HepG2 (cell line): ENCODE results near the gene ACVRL1. TPM values are rescaled to one million over a fixed set of nuclear protein-coding genes. Genes with fewer than 3 reads are reported as not detected.

ENCODE experiments used
- ATAC-seq: fragments of 200-7000 bp; cut with Tn5 transposase; 3 replicates; pipeline ENCODE4 v1.9.1; 2020; ENCODE audit warnings: mild to moderate bottlenecking, moderate library complexity
- BruUV-seq: library from RNA; stranded (reverse); fragments of 400-500 nt; replicated peaks from 2 replicates; lab custom pipeline; 2021; lab: Mats Ljungman, UMichigan
- CTCF ChIA-PET: fragments of 300-600 bp; formaldehyde crosslinking; extraction: SDS; loops from one replicate; lab custom pipeline; 2021; ENCODE audit warnings: low total read pairs, inconsistent platforms, low intra/inter-chr PET ratio; lab: Yijun Ruan, JAX
- POLR2A ChIA-PET: fragments of 350-600 bp; sonication (Branson Sonifier 250); formaldehyde crosslinking; loops from one replicate; lab custom pipeline; 2020; ENCODE audit warnings: antibody characterized with exemption, inconsistent platforms; lab: Yijun Ruan, JAX
- DNase-seq: peaks from one replicate; pipeline ENCODE4 v3.0.0-alpha.2; 2015; ENCODE audit warnings: low spot score
- FAIRE-seq: peaks from 3 replicates; lab custom pipeline; 2011; peaks lifted over from hg19 to GRCh38; lab: Jason Lieb, UNC
- H2AFZ ChIP-seq: one replicate; pipeline ENCODE4 v1.6.1; 2011; ENCODE audit warnings: low read length, inconsistent platforms
- H3K27ac ChIP-seq: fragments of 300-600 bp; 3 replicates; pipeline ENCODE4 v1.8.0; 2011; ENCODE audit warnings: mixed run types, mild to moderate bottlenecking, mixed read lengths, low read length, inconsistent platforms; ENCODE audit not compliant: insufficient read depth; ENCODE audit errors: extremely low read length
- H3K27me3 ChIP-seq, 2 experiments: fragments of 200-600 bp in 1 of 2; 2 replicates in 1 of 2; 3 replicates in 1 of 2; pipeline versions ENCODE4 v1.6.0 to v1.8.0; 2011; ENCODE audit warnings: low read length in 2 of 2, mild to moderate bottlenecking in 2 of 2, moderate library complexity in 2 of 2, inconsistent platforms in 1 of 2; ENCODE audit not compliant: insufficient read depth in 2 of 2, control insufficient read depth in 1 of 2
- H3K36me3 ChIP-seq, 2 experiments: fragments of 200-600 bp in 1 of 2; replicated peaks in 1 of 2; 2 replicates in 1 of 2; 3 replicates in 1 of 2; pipeline versions ENCODE4 v1.5.1 to v1.8.0; 2011; ENCODE audit warnings: low read length in 2 of 2, inconsistent platforms in 1 of 2; ENCODE audit not compliant: insufficient read depth in 2 of 2, control insufficient read depth in 1 of 2
- H3K4me1 ChIP-seq: 2 replicates; pipeline ENCODE4 v1.5.1; 2012; ENCODE audit warnings: low read length, inconsistent platforms; ENCODE audit not compliant: insufficient read depth
- H3K4me2 ChIP-seq: 2 replicates; pipeline ENCODE4 v1.6.0; 2011; ENCODE audit warnings: low read depth, low read length, inconsistent platforms
- H3K4me3 ChIP-seq, 3 experiments: fragments of 200-600 bp in 1 of 3; sonication (generic), shearing (Covaris generic) in 1 of 3; replicated peaks in 1 of 3; 2 replicates each; pipeline ENCODE4 v1.5.1; 2011 to 2016; ENCODE audit warnings: low read length in 3 of 3, inconsistent platforms in 2 of 3, low read depth in 2 of 3, mild to moderate bottlenecking in 2 of 3, control low read depth in 1 of 3, mixed read lengths in 1 of 3; ENCODE audit not compliant: insufficient read depth in 1 of 3
- H3K79me2 ChIP-seq: one replicate; pipeline ENCODE4 v1.6.1; 2011; ENCODE audit warnings: low read length, inconsistent platforms; ENCODE audit not compliant: insufficient read depth
- H3K9ac ChIP-seq: 2 replicates; pipeline ENCODE4 v1.6.0; 2011; ENCODE audit warnings: mild to moderate bottlenecking, low read depth, low read length, inconsistent platforms; ENCODE audit not compliant: insufficient read depth
- H3K9me3 ChIP-seq: 2 replicates; pipeline ENCODE4 v1.5.1; 2012; ENCODE audit warnings: mild to moderate bottlenecking, low read length
- H4K20me1 ChIP-seq: 2 replicates; pipeline ENCODE4 v1.6.0; 2011; ENCODE audit warnings: inconsistent platforms, mild to moderate bottlenecking, low read length, moderate library complexity; ENCODE audit not compliant: insufficient read depth
- CEBPG ChIP-seq: IDR thresholded peaks from 2 replicates; pipeline ENCODE4 v1.6.1; 2016
- GLI4 ChIP-seq: sonication (generic); formaldehyde crosslinking; IDR thresholded peaks from 2 replicates; pipeline ENCODE4 v1.5.1; 2020; ENCODE audit warnings: missing genetic modification reagents, mild to moderate bottlenecking, moderate library complexity, borderline replicate concordance
- HMGA1 ChIP-seq: sonication (generic); formaldehyde crosslinking; conservative IDR thresholded peaks from 2 replicates; pipeline ENCODE4 v1.4.0; 2020; ENCODE audit warnings: missing genetic modification reagents
- IKZF4 ChIP-seq: sonication (generic); formaldehyde crosslinking; IDR thresholded peaks from 2 replicates; pipeline ENCODE4 v1.5.1; 2020; ENCODE audit warnings: borderline replicate concordance, mild to moderate bottlenecking, low read depth, missing genetic modification reagents; ENCODE audit errors: not compliant biosample characterization
- IRX3 ChIP-seq: sonication (generic); formaldehyde crosslinking; IDR thresholded peaks from 2 replicates; pipeline ENCODE4 v1.8.1; 2023; ENCODE audit warnings: mild to moderate bottlenecking, low read depth, missing genetic modification reagents, borderline replicate concordance
- NFE2 ChIP-seq: sonication (generic); formaldehyde crosslinking; IDR thresholded peaks from 2 replicates; pipeline ENCODE4 v1.4.0; 2020; ENCODE audit warnings: missing genetic modification reagents
- NFYB ChIP-seq: sonication (generic); formaldehyde crosslinking; IDR thresholded peaks from 2 replicates; pipeline ENCODE4 v1.4.0; 2020; ENCODE audit warnings: missing genetic modification reagents
- SMC3 ChIP-seq: IDR thresholded peaks from 2 replicates; pipeline ENCODE4 v1.6.1; 2011; ENCODE audit warnings: low read length, improper control_type of control experiment
- XRCC5 ChIP-seq: fragments of 200-400 bp; formaldehyde crosslinking; optimal IDR thresholded peaks from 2 replicates; pipeline ENCODE3; 2017; ENCODE audit warnings: mild to moderate bottlenecking, low read length
- ZNF749 ChIP-seq: sonication (generic); formaldehyde crosslinking; IDR thresholded peaks from 2 replicates; pipeline ENCODE4 v1.8.0; 2022; ENCODE audit warnings: mild to moderate bottlenecking, missing genetic modification reagents, moderate library complexity, borderline replicate concordance
- WGBS: methylation state at CpG from one replicate; pipeline ENCODE4 v1.1.6; 2017; ENCODE audit warnings: low lambda C conversion rate; 5-methylcytosine and 5-hydroxymethylcytosine counted together
- in situ Hi-C: cut with HindIII; loops from 2 replicates; pipeline ENCODE4 v1.10.0; 2017; ENCODE audit warnings: low pct_unique_long_range_greater_than_20kb; ENCODE audit not compliant: extremely low pct_ligation_motif_present
- intact Hi-C: fragments of 100-400 bp; cut with micrococcal nuclease; formaldehyde crosslinking; loops from one replicate; pipeline ENCODE4 v1.10.0; 2022; ENCODE audit not compliant: unreplicated experiment
- polyA plus RNA-seq, 8 experiments: library from polyadenylated mRNA; depleted of rRNA in 3 of 8; stranded (reverse) in 7 of 8; unstranded in 1 of 8; fragments of >200 nt; fragmentation: Illumina TruSeq in 4 of 8; extraction: Trizol in 4 of 8; gene quantifications; 2 replicates each; pipeline versions ENCODE4 v1.2.1 to v1.2.3, GENCODE V29; 2011 to 2016; ENCODE audit warnings: low read depth in 4 of 8, missing spikeins in 1 of 8, mixed read lengths in 1 of 8; ENCODE audit not compliant: insufficient read depth in 1 of 8
- total RNA-seq, 5 experiments: library from RNA; depleted of rRNA; stranded (reverse); fragments of >200 nt; fragmentation: Illumina TruSeq; extraction: Trizol; gene quantifications; 2 replicates each; pipeline ENCODE4 v1.2.3, GENCODE V29; 2016; ENCODE audit warnings: low read depth in 1 of 5
- TF ChIP-seq, protein P1 (sequence below): sonication (generic); formaldehyde crosslinking; IDR thresholded peaks from 2 replicates; pipeline ENCODE4 v1.5.0; 2020; ENCODE audit warnings: mild to moderate bottlenecking, missing genetic modification reagents
- TF ChIP-seq, protein P2 (sequence below): sonication (generic); formaldehyde crosslinking; IDR thresholded peaks from 2 replicates; pipeline ENCODE4 v1.5.0; 2020; ENCODE audit warnings: mild to moderate bottlenecking, missing genetic modification reagents

Gene ACVRL1
- total and polyA plus RNA-seq, 2 of the 13 experiments (the other 11 are each of a cell fraction or from before 2014, with no cell fraction given), result not detected

DNA sequence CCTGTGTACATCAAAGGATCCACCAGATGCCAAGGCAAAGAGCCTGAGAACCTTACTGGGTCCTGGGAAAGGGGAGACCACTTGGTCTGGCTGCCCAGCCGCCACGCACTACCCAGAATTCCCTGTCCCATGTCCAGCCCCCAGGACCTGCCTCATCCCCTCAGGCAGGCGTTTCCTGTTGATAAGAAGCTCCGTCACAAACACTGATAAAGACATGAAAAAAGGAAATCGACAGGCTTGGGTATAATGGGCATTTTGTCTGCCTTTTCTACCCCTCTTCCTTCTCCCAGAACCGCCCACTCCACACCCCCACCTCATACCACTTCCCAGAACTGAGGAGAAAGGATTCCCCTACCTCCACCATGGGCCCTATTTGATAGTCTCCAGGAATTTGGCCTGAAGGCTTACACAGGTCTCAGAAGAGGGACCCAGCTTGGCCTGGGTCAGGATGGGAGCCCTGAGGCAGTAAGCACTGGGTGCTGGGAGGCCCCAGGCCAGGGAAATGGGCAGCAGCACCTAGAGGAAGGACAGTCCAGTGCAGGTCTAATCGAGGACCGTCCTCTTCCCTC, 18.8 kb downstream of the ACVRL1 start:
- Histone ChIP-seq H2AFZ (no peak overlapping the region), H3K4me1 (peaks cover 35% of the 10 kb centered on the region), H3K27me3 (peaks cover 0 to 14% of the 10 kb centered on the region in 2 experiments; a peak in 3 of 5 replicates), H3K27ac (no peak overlapping the region), H3K36me3 (no peaks in the 10 kb centered on the region), H3K9me3 (no peaks in the 10 kb centered on the region), H3K4me3 (no peak overlapping the region), H3K4me2 (0 out of 2 replicates have a peak overlapping the region, but pooled peaks have one; percentile 14), H3K9ac (no peak overlapping the region), H4K20me1 (no peaks in the 10 kb centered on the region), H3K79me2 (no peaks in the 10 kb centered on the region)
- POLR2A ChIA-PET, result no interaction called here
- CTCF ChIA-PET, result interaction anchor here (2.3 kb wide), 1 partner anchor 54 kb away, joined by 36 read pairs; no protein-coding TSS in a partner anchor
- FAIRE-seq (no peak), ATAC-seq (peak; percentile 35), DNase-seq (no peak)
- WGBS, result 23% methylated on average over 5 of the region's 8 CpGs
- intact Hi-C loops (loop anchor here (1.0 kb wide), 1 partner anchor 54 kb away; no protein-coding TSS in a partner anchor), in situ Hi-C loops (no loop called here)
- BruUV-seq, result no TSS peak
- no peak for TF ChIP-seq IRX3 (CRISPR knock-in tag)
- no peak for TF ChIP-seq HMGA1 (CRISPR knock-in tag)

DNA sequence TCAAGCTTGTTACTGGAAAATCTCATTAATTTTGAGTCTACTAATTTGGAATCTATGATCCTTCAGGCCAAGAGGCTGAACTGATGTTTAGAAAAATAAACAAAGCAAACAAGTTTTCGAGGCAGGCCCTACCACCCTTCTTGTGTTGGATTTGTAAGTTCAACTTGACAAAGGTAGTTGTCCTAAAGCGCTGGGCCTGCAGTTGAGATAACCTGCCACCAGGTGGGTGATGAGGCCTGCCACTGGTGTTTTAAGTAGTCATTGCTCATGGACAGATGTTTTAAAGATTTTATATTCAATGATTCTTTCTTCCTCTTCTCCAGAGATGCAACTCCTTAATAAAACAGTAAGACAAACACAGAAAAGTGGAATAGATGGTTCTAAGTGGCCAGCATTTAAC, 19.4 kb downstream of the ACVRL1 start:
- WGBS, result 0% methylated on average over 2 of the region's 2 CpGs
- no peaks in the 10 kb centered on the region for H4K20me1 ChIP-seq
- H3K4me3 ChIP-seq, result no peak overlapping the region
- H3K79me2 ChIP-seq, result no peaks in the 10 kb centered on the region
- H3K27me3 ChIP-seq, result peaks cover 0 to 17% of the 10 kb centered on the region in 2 experiments; a peak in 3 of 5 replicates
- ChIA-PET CTCF (interaction anchor here (2.3 kb wide), 1 partner anchor 54 kb away, joined by 36 read pairs; no protein-coding TSS in a partner anchor), POLR2A (no interaction called here)
- no TSS peak for BruUV-seq
- ATAC-seq (peak; percentile 64), FAIRE-seq (peak; percentile 79), DNase-seq (peak; percentile 23)
- intact Hi-C loops (loop anchor here (1.0 kb wide), 1 partner anchor 54 kb away; no protein-coding TSS in a partner anchor), in situ Hi-C loops (no loop called here)
- H3K36me3 ChIP-seq, result no peaks in the 10 kb centered on the region
- no peaks in the 10 kb centered on the region for H3K9me3 ChIP-seq
- H3K9ac ChIP-seq, result no peak overlapping the region
- H3K4me1 ChIP-seq, result peaks cover 29% of the 10 kb centered on the region
- no peak overlapping the region for H3K27ac ChIP-seq
- no peak overlapping the region for H2AFZ ChIP-seq
- no peak overlapping the region for H3K4me2 ChIP-seq
- TF ChIP-seq NFE2 (CRISPR knock-in tag) (no peak), IKZF4 (CRISPR knock-in tag) (no peak), GLI4 (no peak), CEBPG (CRISPR knock-in tag) (no peak), XRCC5 (peak; percentile 52), SMC3 (peak; percentile 59), ZNF749 (CRISPR knock-in tag) (no peak), NFYB (CRISPR knock-in tag) (no peak)
- TF ChIP-seq, protein P1, sequence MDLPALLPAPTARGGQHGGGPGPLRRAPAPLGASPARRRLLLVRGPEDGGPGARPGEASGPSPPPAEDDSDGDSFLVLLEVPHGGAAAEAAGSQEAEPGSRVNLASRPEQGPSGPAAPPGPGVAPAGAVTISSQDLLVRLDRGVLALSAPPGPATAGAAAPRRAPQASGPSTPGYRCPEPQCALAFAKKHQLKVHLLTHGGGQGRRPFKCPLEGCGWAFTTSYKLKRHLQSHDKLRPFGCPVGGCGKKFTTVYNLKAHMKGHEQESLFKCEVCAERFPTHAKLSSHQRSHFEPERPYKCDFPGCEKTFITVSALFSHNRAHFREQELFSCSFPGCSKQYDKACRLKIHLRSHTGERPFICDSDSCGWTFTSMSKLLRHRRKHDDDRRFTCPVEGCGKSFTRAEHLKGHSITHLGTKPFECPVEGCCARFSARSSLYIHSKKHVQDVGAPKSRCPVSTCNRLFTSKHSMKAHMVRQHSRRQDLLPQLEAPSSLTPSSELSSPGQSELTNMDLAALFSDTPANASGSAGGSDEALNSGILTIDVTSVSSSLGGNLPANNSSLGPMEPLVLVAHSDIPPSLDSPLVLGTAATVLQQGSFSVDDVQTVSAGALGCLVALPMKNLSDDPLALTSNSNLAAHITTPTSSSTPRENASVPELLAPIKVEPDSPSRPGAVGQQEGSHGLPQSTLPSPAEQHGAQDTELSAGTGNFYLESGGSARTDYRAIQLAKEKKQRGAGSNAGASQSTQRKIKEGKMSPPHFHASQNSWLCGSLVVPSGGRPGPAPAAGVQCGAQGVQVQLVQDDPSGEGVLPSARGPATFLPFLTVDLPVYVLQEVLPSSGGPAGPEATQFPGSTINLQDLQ (CRISPR knock-in tag), result no peak
- TF ChIP-seq, protein P2, sequence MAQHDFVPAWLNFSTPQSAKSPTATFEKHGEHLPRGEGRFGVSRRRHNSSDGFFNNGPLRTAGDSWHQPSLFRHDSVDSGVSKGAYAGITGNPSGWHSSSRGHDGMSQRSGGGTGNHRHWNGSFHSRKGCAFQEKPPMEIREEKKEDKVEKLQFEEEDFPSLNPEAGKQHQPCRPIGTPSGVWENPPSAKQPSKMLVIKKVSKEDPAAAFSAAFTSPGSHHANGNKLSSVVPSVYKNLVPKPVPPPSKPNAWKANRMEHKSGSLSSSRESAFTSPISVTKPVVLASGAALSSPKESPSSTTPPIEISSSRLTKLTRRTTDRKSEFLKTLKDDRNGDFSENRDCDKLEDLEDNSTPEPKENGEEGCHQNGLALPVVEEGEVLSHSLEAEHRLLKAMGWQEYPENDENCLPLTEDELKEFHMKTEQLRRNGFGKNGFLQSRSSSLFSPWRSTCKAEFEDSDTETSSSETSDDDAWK, result no peak
